ENCODE data around the gene MIDN. TPM values are rescaled to one million over a fixed set of nuclear protein-coding genes. Genes with fewer than 3 reads are reported as not detected.

Gene MIDN
- total and polyA plus RNA-seq, 8 donors, result 17.0 to 118 (median 33.2) TPM

- Histone ChIP-seq H3K27ac (peak overlapping the region; percentile 75 to 100 (median 90)), H3K9me3 (no peaks in the 10 kb centered on the region), H3K36me3 (peaks cover 0 to 7% (median 0%) of the 10 kb centered on the region in 4 donors), H3K27me3 (peaks cover 0 to 33% (median 11%) of the 10 kb centered on the region in 3 donors), H3K4me1 (peaks cover 59 to 82% (median 82%) of the 10 kb centered on the region in 4 donors), H3K4me3 (peak overlapping the region; percentile 76 to 92 (median 84))
- TF ChIP-seq POLR2A (IDR thresholded peaks at IDR 0.05) (no peak), CTCF (IDR thresholded peaks at IDR 0.05) (peak in 5 of 7 experiments; percentile 30 to 96 (median 86)), POLR2AphosphoS5 (IDR thresholded peaks at IDR 0.05) (peak in 2 of 3 donors; percentile 27 to 62), EP300 (IDR thresholded peaks at IDR 0.05) (no peak)
- intact Hi-C loops (cut with DNase I; ENCODE audit: low total_unique reads), result no loop called here
- DNase-seq, result peak; percentile 85 to 98
- 10 to 15% (median 12%) methylated on average over 47 to 84 of the region's 84 CpGs for WGBS, 5 donors
Observed at GRCh38 chr19:1239796-1240737, 8.3 kb upstream of the MIDN start.

- Histone ChIP-seq H3K27ac (peak overlapping the region in 4 of 5 donors; percentile 81 to 100 (median 95)), H3K4me3 (peak overlapping the region; percentile 76 to 92 (median 84)), H3K27me3 (peaks cover 0 to 25% (median 11%) of the 10 kb centered on the region in 3 donors), H3K36me3 (peaks cover 0 to 5% (median 0%) of the 10 kb centered on the region in 4 donors), H3K4me1 (peaks cover 68 to 91% (median 90%) of the 10 kb centered on the region in 4 donors), H3K9me3 (no peaks in the 10 kb centered on the region)
- TF ChIP-seq POLR2AphosphoS5 (IDR thresholded peaks at IDR 0.05) (no peak), CTCF (IDR thresholded peaks at IDR 0.05) (no peak)
- intact Hi-C loops (cut with DNase I; ENCODE audit: low total_unique reads), result no loop called here
- 39 to 68% (median 52%) methylated on average over 12 to 15 of the region's 15 CpGs for whole genome bisulfite sequencing, 5 donors
- DNase-seq, result peak in 1 of 2 donors; percentile 51
Observed at GRCh38 chr19:1240925-1241324, 7.5 kb upstream of the MIDN start.

GRCh38 chr19:1241417-1242095 is 6.8 kb upstream of the MIDN start, which contains the start of gene ATP5F1D:
Gene ATP5F1D (plus strand): TSS chr19:1241751. CDS start chr19:1241851, 100 bp downstream.
- intact Hi-C loops (cut with DNase I; ENCODE audit: low total_unique reads), result no loop called here
- Histone ChIP-seq H3K4me1 (peaks cover 69 to 91% (median 91%) of the 10 kb centered on the region in 4 donors), H3K27me3 (peaks cover 0 to 19% (median 9%) of the 10 kb centered on the region in 3 donors), H3K27ac (peak within 1 kb of the TSS; percentile 90 to 100 (median 95)), H3K4me3 (peak within 1 kb of the TSS; percentile 76 to 92 (median 84)), H3K36me3 (peaks cover 0 to 5% (median 0%) of the 10 kb centered on the region in 4 donors), H3K9me3 (no peaks in the 10 kb centered on the region)
- WGBS, 5 donors, result 0 to 1% (median 1%) methylated on average over 16 to 77 of the region's 79 CpGs
- DNase-seq, result peak; percentile 96 to 98
- TF ChIP-seq POLR2A (IDR thresholded peaks at IDR 0.05), result no peak
- peak; percentile 82 to 96 (median 85) for TF ChIP-seq POLR2AphosphoS5 (IDR thresholded peaks at IDR 0.05)

- H3K36me3 ChIP-seq, result peaks cover 0 to 5% (median 0%) of the 10 kb centered on the region in 4 donors
- peaks cover 66 to 87% (median 85%) of the 10 kb centered on the region in 4 donors for H3K4me1 ChIP-seq
- 35 to 55% (median 41%) methylated on average over 17 to 33 of the region's 33 CpGs for WGBS, 5 donors
- DNase-seq, result peak; percentile 91 to 95
- TF ChIP-seq EP300 (IDR thresholded peaks at IDR 0.05) (no peak), CTCF (IDR thresholded peaks at IDR 0.05) (peak in 6 of 7 experiments; percentile 19 to 97 (median 94)), POLR2AphosphoS5 (IDR thresholded peaks at IDR 0.05) (peak in 2 of 3 donors; percentile 44 to 77), POLR2A (IDR thresholded peaks at IDR 0.05) (no peak)
- H3K4me3 ChIP-seq, result peak overlapping the region in 3 of 4 donors; percentile 12 to 84 (median 28)
- intact Hi-C loops (cut with DNase I; ENCODE audit: low total_unique reads), result loop anchor here (2.0 kb wide), 1 partner anchor 23 kb away; no protein-coding TSS in a partner anchor
- H3K27me3 ChIP-seq, result no peaks in the 10 kb centered on the region
- no peaks in the 10 kb centered on the region for H3K9me3 ChIP-seq
- H3K27ac ChIP-seq, result peak overlapping the region; percentile 80 to 100 (median 95)
Observed at GRCh38 chr19:1243768-1244692, 4.4 kb upstream of the MIDN start.
